A549 (cell line): ENCODE results near the gene ATN1. TPM values are rescaled to one million over a fixed set of nuclear protein-coding genes. Genes with fewer than 3 reads are reported as not detected.
"Not testable (repeated sequence)": the region's sequence is repeated elsewhere in the genome, so short reads cannot be mapped to it uniquely, and the experiment has no call there.

Experiments used
- ATAC-seq, 2 experiments: fragments of 200-7000 bp in 1 of 2; fragments of >200 bp in 1 of 2; cut with Nextera tagmentation in 1 of 2; cut with Tn5 transposase in 1 of 2; 3 replicates each; pipeline versions ENCODE4 v1.8.0 to v1.9.1; 2018 to 2020; ENCODE audit warnings: mild to moderate bottlenecking in 1 of 2, moderate library complexity in 1 of 2
- CTCF ChIA-PET: fragments of 300-600 bp; sonication (Branson Sonifier 250); formaldehyde crosslinking; extraction: SDS; loops from one replicate; lab custom pipeline; 2021; ENCODE audit warnings: antibody characterized with exemption, inconsistent platforms; lab: Yijun Ruan, JAX
- POLR2A ChIA-PET: fragments of 350-600 bp; formaldehyde crosslinking; extraction: SDS; loops from one replicate; lab custom pipeline; 2021; ENCODE audit warnings: antibody characterized with exemption, inconsistent platforms; lab: Yijun Ruan, JAX
- DNase-seq, 2 experiments: peaks; one replicate each; pipeline versions ENCODE4 v3.0.0 to v3.0.0-alpha.2; 2011 to 2016; ENCODE audit warnings: low read depth in 1 of 2, low spot score in 1 of 2
- FAIRE-seq: peaks from 2 replicates; lab custom pipeline; 2011; peaks lifted over from hg19 to GRCh38; lab: Jason Lieb, UNC
- H3K27ac ChIP-seq, 2 experiments: fragments of >200 bp; sonication (Bioruptor Twin); formaldehyde crosslinking; 3 replicates each; pipeline ENCODE4 v1.5.1; 2016 to 2017
- H3K4me1 ChIP-seq: fragments of >200 bp; sonication (Bioruptor Twin); formaldehyde crosslinking; 3 replicates; pipeline ENCODE4 v1.6.1; 2016
- H3K4me2 ChIP-seq: fragments of >200 bp; sonication (Bioruptor Twin); formaldehyde crosslinking; 3 replicates; pipeline ENCODE4 v1.6.1; 2016
- H3K4me3 ChIP-seq: fragments of >200 bp; sonication (Bioruptor Twin); formaldehyde crosslinking; 3 replicates; pipeline ENCODE4 v1.5.1; 2016
- H3K9me3 ChIP-seq: fragments of >200 bp; sonication (Bioruptor Twin); formaldehyde crosslinking; 3 replicates; pipeline ENCODE4 v1.6.1; 2016
- CBX2 ChIP-seq: fragments of 200-600 bp; sonication (generic); IDR thresholded peaks from 2 replicates; pipeline ENCODE4 v1.6.1; 2016; ENCODE audit warnings: low read depth, mild to moderate bottlenecking, borderline replicate concordance
- CTCF ChIP-seq: fragments of >200 bp; sonication (Bioruptor Twin); formaldehyde crosslinking; IDR thresholded peaks from 3 replicates; pipeline ENCODE4 v1.5.1; 2016
- E2F6 ChIP-seq: IDR thresholded peaks from 2 replicates; pipeline ENCODE4 v1.6.1; 2012; ENCODE audit warnings: low read depth, borderline replicate concordance
- EHF ChIP-seq: fragments of 250-450 bp; sonication (Bioruptor Pico); IDR thresholded peaks from 2 replicates; pipeline ENCODE4 v1.5.0; 2020; ENCODE audit warnings: mild to moderate bottlenecking
- EHMT2 ChIP-seq: fragments of 200-600 bp; sonication (generic); IDR thresholded peaks from 2 replicates; pipeline ENCODE4 v1.6.1; 2016; ENCODE audit warnings: antibody characterized with exemption, low read depth, mild to moderate bottlenecking, moderate library complexity
- EP300 ChIP-seq, 2 experiments: fragments of >200 bp; sonication (Bioruptor Twin); formaldehyde crosslinking; IDR thresholded peaks; 2 replicates in 1 of 2; 3 replicates in 1 of 2; pipeline ENCODE4 v1.6.1; 2016 to 2017
- FOXS1 ChIP-seq: fragments of 250-450 bp; sonication (Bioruptor Pico); IDR thresholded peaks from 2 replicates; pipeline ENCODE4 v1.5.0; 2020; ENCODE audit warnings: mild to moderate bottlenecking, moderate library complexity
- HDAC2 ChIP-seq: fragments of 200-600 bp; sonication (generic); IDR thresholded peaks from 2 replicates; pipeline ENCODE4 v1.6.1; 2016
- HOXB13 ChIP-seq: fragments of 250-450 bp; sonication (Bioruptor Pico); IDR thresholded peaks from 2 replicates; pipeline ENCODE4 v1.5.0; 2020; ENCODE audit warnings: low read depth, mild to moderate bottlenecking, moderate library complexity
- HOXB5 ChIP-seq: fragments of 250-450 bp; sonication (Bioruptor Pico); IDR thresholded peaks from 2 replicates; pipeline ENCODE4 v1.5.0; 2020; ENCODE audit warnings: mild to moderate bottlenecking, moderate library complexity
- JUN ChIP-seq, 2 experiments: fragments of >200 bp; sonication (Bioruptor Twin); formaldehyde crosslinking; IDR thresholded peaks; 2 replicates in 1 of 2; 3 replicates in 1 of 2; pipeline ENCODE4 v1.6.1; 2016 to 2017
- KDM5A ChIP-seq: fragments of 200-600 bp; sonication (generic); IDR thresholded peaks from 2 replicates; pipeline ENCODE4 v1.6.1; 2016; ENCODE audit warnings: antibody characterized with exemption, mild to moderate bottlenecking
- NFE2L2 ChIP-seq: fragments of 150-350 bp; conservative IDR thresholded peaks from 2 replicates; pipeline ENCODE4 v1.6.1; 2014; ENCODE audit warnings: low read length
- NR3C1 ChIP-seq: fragments of >200 bp; sonication (Bioruptor Twin); formaldehyde crosslinking; IDR thresholded peaks from 3 replicates; pipeline ENCODE4 v1.6.1; 2017
- PHF8 ChIP-seq: fragments of 200-600 bp; sonication (generic); IDR thresholded peaks from 2 replicates; pipeline ENCODE4 v1.6.1; 2016; ENCODE audit warnings: low read depth, mild to moderate bottlenecking, antibody characterized with exemption, moderate library complexity, borderline replicate concordance
- POLR2A ChIP-seq: IDR thresholded peaks from 2 replicates; pipeline ENCODE4 v1.6.1; 2012; ENCODE audit warnings: mild to moderate bottlenecking, low read length
- RAD21 ChIP-seq, 2 experiments: fragments of >200 bp in 1 of 2; sonication (Bioruptor Twin) in 1 of 2; formaldehyde crosslinking in 1 of 2; IDR thresholded peaks in 1 of 2; conservative IDR thresholded peaks in 1 of 2; 2 replicates in 1 of 2; 3 replicates in 1 of 2; pipeline ENCODE4 v1.6.1; 2012 to 2018; ENCODE audit warnings: inconsistent platforms in 1 of 2
- RARB ChIP-seq: fragments of 250-450 bp; sonication (Bioruptor Pico); IDR thresholded peaks from 2 replicates; pipeline ENCODE4 v1.8.0; 2021; ENCODE audit warnings: mild to moderate bottlenecking, moderate library complexity
- RCOR1 ChIP-seq: fragments of 150-350 bp; IDR thresholded peaks from 2 replicates; pipeline ENCODE4 v1.6.1; 2014; ENCODE audit warnings: antibody characterized with exemption, low read length, low read depth
- RFX5 ChIP-seq: fragments of 450-650 bp; IDR thresholded peaks from 2 replicates; pipeline ENCODE4 v1.7.1; 2014; ENCODE audit warnings: antibody characterized with exemption, mild to moderate bottlenecking, moderate library complexity
- RNF2 ChIP-seq: fragments of 200-600 bp; sonication (generic); IDR thresholded peaks from 2 replicates; pipeline ENCODE4 v1.6.1; 2016; ENCODE audit warnings: low read depth, mild to moderate bottlenecking, antibody characterized with exemption, moderate library complexity, borderline replicate concordance
- USF2 ChIP-seq: fragments of 450-650 bp; IDR thresholded peaks from 2 replicates; pipeline ENCODE4 v1.6.1; 2014; ENCODE audit warnings: antibody characterized with exemption
- ZC3H11A ChIP-seq: fragments of 450-650 bp; IDR thresholded peaks from 2 replicates; pipeline ENCODE4 v1.6.1; 2014; ENCODE audit warnings: antibody characterized with exemption, mild to moderate bottlenecking
- ZNF302 ChIP-seq: fragments of 250-450 bp; sonication (Bioruptor Pico); IDR thresholded peaks from 2 replicates; pipeline ENCODE4 v1.9.0; 2021; ENCODE audit warnings: inconsistent platforms, mild to moderate bottlenecking, moderate library complexity
- WGBS: methylation state at CpG from one replicate; pipeline ENCODE4 v1.1.6; 2017; ENCODE audit errors: missing lambda C conversion rate; 5-methylcytosine and 5-hydroxymethylcytosine counted together
- polyA plus RNA-seq, 4 experiments: library from polyadenylated mRNA; depleted of rRNA in 3 of 4; stranded (reverse); fragments of >200 nt; fragmentation: RNase III in 1 of 4; extraction: RNeasy Plus Mini Kit Qiagen cat#74134 plus additional on column Dnase treatment in 1 of 4; gene quantifications; 2 replicates in 3 of 4; 3 replicates in 1 of 4; pipeline ENCODE4 v1.2.3, GENCODE V29; 2011 to 2017
- TF ChIP-seq, protein P1 (sequence below): fragments of 250-450 bp; sonication (Bioruptor Pico); IDR thresholded peaks from 2 replicates; pipeline ENCODE4 v1.5.0; 2020; ENCODE audit warnings: low read depth, mild to moderate bottlenecking, moderate library complexity
- TF ChIP-seq, protein P2 (sequence below): IDR thresholded peaks from 2 replicates; pipeline ENCODE4 v1.6.1; 2012

Gene ATN1
- polyA plus RNA-seq, 2 of the 4 experiments (the other 2 are of a cell fraction): 11.3 to 51.6 TPM

- TF ChIP-seq CTCF (no peak), KDM5A (no peak), RAD21 (conservative IDR thresholded peaks at IDR 0.05 in 1 of 2, IDR thresholded peaks at IDR 0.05 in 1 of 2) (no peak), CBX2 (no peak), HDAC2 (no peak), RARB (CRISPR knock-in tag) (no peak), EP300 (IDR thresholded peaks at IDR 0.05) (no peak)
- TF ChIP-seq, protein P1, sequence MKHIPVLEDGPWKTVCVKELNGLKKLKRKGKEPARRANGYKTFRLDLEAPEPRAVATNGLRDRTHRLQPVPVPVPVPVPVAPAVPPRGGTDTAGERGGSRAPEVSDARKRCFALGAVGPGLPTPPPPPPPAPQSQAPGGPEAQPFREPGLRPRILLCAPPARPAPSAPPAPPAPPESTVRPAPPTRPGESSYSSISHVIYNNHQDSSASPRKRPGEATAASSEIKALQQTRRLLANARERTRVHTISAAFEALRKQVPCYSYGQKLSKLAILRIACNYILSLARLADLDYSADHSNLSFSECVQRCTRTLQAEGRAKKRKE (CRISPR knock-in tag): no peak
- TF ChIP-seq, all 56 proteins: peak for 0
These were observed 36.1 kb upstream of the ATN1 start (continued) for GRCh38 chr12:6891646-6892001.

DNA sequence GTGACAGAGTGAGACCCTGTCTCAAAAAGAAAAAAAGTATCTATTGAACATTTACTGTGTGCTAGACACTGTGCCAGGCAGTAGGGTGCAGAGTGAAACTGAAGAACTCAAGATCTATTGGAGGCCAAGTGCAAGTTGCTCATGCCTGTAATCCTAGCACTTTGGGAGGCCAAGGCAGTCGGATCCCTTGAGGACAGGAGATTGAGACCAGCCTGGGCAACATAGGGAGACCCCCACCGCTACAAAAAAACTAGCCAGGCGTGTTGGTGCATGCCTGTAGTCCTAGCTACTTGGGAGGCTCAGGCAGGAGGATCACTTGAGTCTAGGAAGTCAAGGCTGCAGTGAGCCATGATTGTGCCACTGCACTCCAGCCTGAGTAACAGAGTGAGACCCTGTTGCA, 35.1 kb upstream of the ATN1 start:
- H3K4me3 ChIP-seq, H3K4me2 ChIP-seq, DNase-seq, ATAC-seq, H3K9me3 ChIP-seq, FAIRE-seq: not testable (repeated sequence)
- Histone ChIP-seq H3K4me1 (peaks cover 25% of the 10 kb centered on the region), H3K27ac (peak overlapping the region in 1 of 2 experiments; percentile 87; a peak in 1 of 6 replicates)
- whole genome bisulfite sequencing: 81% methylated on average over 3 of the region's 3 CpGs
- ChIA-PET CTCF (interaction anchor here (1.4 to 9.5 kb wide), 7 partner anchors 15 to 221 kb away, joined by 4 to 399 read pairs (median 23); partner anchors contain the start of genes LRRC23, SPSB2 and TPI1), POLR2A (interaction anchor here (3.0 kb wide), 1 partner anchor 21 kb away, joined by 105 read pairs; the partner anchor contains the start of gene SPSB2)

DNA sequence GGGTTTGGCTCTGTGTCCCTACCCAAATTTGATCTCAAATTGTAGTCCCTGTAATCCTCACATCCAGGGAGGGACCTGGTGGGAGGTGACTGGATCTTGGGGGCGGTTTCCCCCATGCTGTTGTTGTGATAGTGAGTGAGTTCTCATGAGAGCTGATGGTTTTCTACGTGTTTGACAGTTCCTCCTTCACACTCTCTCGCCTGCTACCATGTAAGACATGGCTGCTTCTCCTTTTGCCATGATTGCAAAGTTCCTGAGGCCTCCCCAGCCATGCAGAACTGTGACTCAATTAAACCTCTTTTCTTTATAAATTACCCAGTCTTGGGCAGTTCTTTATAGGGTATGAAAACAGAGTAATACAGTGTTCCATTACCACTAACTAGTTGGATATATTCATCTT, 33.4 kb upstream of the ATN1 start:
- TF ChIP-seq NFE2L2 (no peak), RNF2 (no peak)
- TF ChIP-seq, protein P2, sequence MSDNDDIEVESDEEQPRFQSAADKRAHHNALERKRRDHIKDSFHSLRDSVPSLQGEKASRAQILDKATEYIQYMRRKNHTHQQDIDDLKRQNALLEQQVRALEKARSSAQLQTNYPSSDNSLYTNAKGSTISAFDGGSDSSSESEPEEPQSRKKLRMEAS: no peak
- H3K4me1 ChIP-seq: peaks cover 15% of the 10 kb centered on the region
- 89% methylated on average over 3 of the region's 3 CpGs for WGBS
- FAIRE-seq (no peak), ATAC-seq (no peak), DNase-seq (no peak)
- H3K27ac ChIP-seq: no peak overlapping the region
- H3K4me3 ChIP-seq: no peak overlapping the region
- H3K9me3 ChIP-seq: no peaks in the 10 kb centered on the region
- POLR2A ChIA-PET: no interaction called here
- CTCF ChIA-PET: interaction anchor here (0.6 to 9.5 kb wide), 7 partner anchors 10 to 65 kb away, joined by 3 to 399 read pairs (median 3); partner anchors contain the start of genes LRRC23, SPSB2 and TPI1
- H3K4me2 ChIP-seq: no peak overlapping the region

DNA sequence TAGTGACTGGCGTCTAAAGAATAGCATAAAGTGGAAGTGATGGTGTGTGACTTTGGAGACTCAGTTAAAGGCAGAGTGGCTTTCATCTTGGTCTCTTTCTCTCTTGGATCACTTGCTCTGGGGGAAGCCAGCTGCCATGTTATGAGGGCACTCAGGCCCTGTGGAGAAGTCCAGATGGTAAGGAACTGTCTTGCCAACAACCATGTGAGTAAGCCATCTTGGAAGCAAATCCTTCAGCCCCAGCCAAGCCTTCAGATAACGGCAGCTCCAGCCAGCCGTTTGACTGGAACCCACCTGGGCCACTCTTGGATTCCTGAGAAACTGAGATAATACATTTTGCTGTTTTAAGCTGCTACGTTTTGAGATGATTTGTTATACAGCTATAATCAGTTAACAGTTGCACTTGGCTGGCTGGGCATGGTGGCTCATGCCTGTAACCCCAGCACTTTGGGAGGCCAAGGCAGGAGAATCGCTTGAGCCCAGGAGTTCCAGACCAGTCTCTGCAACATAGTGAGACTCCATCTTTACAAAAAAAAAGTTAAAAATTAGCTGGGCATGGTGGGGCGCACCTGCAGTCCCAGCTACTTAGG, 30.8 kb upstream of the ATN1 start:
- DNase-seq: no peak
- no peak overlapping the region for H3K4me2 ChIP-seq
- CTCF ChIA-PET: interaction anchor here (1.6 to 22.2 kb wide), 2 partner anchors 26 to 28 kb away, joined by 10 to 232 read pairs; partner anchors contain the start of genes SPSB2 and TPI1
- POLR2A ChIA-PET: no interaction called here
- no peak overlapping the region for H3K4me3 ChIP-seq
- no peaks in the 10 kb centered on the region for H3K4me1 ChIP-seq
- no peak overlapping the region for H3K27ac ChIP-seq
- 96% methylated on average over 6 of the region's 6 CpGs for WGBS
- no peak for FAIRE-seq
- no peak for ATAC-seq
- TF ChIP-seq RFX5 (no peak), RCOR1 (no peak), POLR2A (no peak), FOXS1 (CRISPR knock-in tag) (no peak), ZC3H11A (no peak), ZNF302 (CRISPR knock-in tag) (no peak), EHF (no peak), EHMT2 (no peak), E2F6 (no peak), JUN (IDR thresholded peaks at IDR 0.05) (no peak), HOXB13 (no peak), USF2 (no peak), RNF2 (no peak), PHF8 (no peak), NR3C1 (no peak), RAD21 (conservative IDR thresholded peaks at IDR 0.05 in 1 of 2, IDR thresholded peaks at IDR 0.05 in 1 of 2) (no peak), HOXB5 (CRISPR knock-in tag) (no peak), CBX2 (no peak)
- TF ChIP-seq, protein P1 (CRISPR knock-in tag): no peak
- TF ChIP-seq, protein P2: no peak
- H3K9me3 ChIP-seq: no peaks in the 10 kb centered on the region
